Measurements from ENCODE around the gene TBC1D30.

DNA sequence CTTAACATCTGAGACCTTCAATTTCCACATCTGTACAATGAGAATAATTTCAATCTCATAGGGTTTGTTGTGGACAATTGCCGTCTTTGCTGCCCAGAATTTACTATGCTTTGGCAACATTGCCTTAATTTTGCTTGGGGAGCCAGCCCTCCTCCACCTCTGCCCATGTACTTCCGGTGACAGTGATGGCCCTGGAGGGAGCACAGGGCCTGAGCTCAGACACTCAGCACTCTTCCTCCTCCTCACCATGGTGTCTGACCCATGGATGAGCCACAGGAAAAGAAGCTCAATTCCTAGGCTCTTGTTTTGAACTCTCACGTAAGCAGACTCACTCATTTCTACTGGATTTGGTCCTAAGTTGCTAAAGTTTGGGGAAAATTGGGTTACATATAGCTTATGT lies 58.2 kb downstream of the TBC1D30 start:
- TF ChIP-seq, protein P1, sequence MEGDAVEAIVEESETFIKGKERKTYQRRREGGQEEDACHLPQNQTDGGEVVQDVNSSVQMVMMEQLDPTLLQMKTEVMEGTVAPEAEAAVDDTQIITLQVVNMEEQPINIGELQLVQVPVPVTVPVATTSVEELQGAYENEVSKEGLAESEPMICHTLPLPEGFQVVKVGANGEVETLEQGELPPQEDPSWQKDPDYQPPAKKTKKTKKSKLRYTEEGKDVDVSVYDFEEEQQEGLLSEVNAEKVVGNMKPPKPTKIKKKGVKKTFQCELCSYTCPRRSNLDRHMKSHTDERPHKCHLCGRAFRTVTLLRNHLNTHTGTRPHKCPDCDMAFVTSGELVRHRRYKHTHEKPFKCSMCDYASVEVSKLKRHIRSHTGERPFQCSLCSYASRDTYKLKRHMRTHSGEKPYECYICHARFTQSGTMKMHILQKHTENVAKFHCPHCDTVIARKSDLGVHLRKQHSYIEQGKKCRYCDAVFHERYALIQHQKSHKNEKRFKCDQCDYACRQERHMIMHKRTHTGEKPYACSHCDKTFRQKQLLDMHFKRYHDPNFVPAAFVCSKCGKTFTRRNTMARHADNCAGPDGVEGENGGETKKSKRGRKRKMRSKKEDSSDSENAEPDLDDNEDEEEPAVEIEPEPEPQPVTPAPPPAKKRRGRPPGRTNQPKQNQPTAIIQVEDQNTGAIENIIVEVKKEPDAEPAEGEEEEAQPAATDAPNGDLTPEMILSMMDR (conservative IDR thresholded peaks at IDR 0.05), result no peak
- no peak for TF ChIP-seq ZFX (IDR thresholded peaks at IDR 0.05)
